Fibroblast of pulmonary artery (primary cell): ENCODE data around the gene FAXDC2.

Experiments
- DNase-seq: peaks from one replicate; pipeline ENCODE4 v3.0.0-alpha.2; 2010; ENCODE audit warnings: low read depth
- H3K4me3 ChIP-seq: replicated peaks from 2 replicates; pipeline ENCODE4 v1.5.1; 2011; ENCODE audit warnings: low read depth, mild to moderate bottlenecking, control low read depth, low read length, moderate library complexity
- TF ChIP-seq, protein P1 (sequence below): IDR thresholded peaks from 2 replicates; pipeline ENCODE4 v1.5.1; 2011; ENCODE audit warnings: mild to moderate bottlenecking, control low read depth, low read length, inconsistent platforms; ENCODE audit errors: missing control alignments

FAXDC2 gene

DNA sequence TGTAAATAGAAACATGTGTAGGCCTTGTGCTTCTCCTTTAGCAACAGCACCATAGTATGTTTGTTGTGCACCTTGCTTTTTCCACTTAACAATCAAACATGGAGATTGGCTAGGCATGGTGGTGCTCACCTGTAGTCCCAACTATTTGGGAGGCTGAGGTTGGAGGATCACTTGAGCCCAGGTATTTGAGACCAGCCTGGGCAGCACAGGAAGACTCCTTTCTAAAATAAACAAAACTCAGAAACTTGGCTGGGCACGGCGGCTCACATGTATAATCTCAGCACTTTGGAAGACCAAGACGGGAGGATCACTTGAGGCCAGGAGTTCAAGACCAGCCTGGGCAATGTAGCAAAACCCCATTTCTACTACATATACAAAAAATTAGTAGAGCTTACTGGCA lies 948 bp upstream of the FAXDC2 start:
- TF ChIP-seq, protein P1, sequence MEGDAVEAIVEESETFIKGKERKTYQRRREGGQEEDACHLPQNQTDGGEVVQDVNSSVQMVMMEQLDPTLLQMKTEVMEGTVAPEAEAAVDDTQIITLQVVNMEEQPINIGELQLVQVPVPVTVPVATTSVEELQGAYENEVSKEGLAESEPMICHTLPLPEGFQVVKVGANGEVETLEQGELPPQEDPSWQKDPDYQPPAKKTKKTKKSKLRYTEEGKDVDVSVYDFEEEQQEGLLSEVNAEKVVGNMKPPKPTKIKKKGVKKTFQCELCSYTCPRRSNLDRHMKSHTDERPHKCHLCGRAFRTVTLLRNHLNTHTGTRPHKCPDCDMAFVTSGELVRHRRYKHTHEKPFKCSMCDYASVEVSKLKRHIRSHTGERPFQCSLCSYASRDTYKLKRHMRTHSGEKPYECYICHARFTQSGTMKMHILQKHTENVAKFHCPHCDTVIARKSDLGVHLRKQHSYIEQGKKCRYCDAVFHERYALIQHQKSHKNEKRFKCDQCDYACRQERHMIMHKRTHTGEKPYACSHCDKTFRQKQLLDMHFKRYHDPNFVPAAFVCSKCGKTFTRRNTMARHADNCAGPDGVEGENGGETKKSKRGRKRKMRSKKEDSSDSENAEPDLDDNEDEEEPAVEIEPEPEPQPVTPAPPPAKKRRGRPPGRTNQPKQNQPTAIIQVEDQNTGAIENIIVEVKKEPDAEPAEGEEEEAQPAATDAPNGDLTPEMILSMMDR, result no peak
- H3K4me3 ChIP-seq, result no peak overlapping the region
- DNase-seq, result no peak

DNA sequence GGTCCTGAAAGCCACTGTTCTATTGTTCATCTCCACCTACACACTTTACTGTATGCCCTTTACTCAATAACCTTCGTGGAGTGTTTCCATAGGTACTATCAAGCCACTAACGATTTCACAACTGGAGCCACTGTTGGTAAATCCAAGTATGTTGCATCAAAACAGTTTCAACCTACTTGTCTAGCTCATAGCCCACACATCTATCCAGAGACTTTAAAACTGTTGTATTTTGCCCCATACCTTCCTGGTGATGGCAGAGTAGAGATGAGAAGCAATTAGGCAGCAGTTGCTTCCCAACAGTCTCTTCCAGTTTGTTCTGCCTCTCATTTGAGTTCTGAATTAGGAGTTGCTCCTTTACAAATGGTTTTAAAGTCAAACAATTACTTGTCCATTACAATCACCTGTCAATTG lies 607 bp downstream of the FAXDC2 start:
- TF ChIP-seq, protein P1, result no peak
- peak; percentile 89 for DNase-seq

DNA sequence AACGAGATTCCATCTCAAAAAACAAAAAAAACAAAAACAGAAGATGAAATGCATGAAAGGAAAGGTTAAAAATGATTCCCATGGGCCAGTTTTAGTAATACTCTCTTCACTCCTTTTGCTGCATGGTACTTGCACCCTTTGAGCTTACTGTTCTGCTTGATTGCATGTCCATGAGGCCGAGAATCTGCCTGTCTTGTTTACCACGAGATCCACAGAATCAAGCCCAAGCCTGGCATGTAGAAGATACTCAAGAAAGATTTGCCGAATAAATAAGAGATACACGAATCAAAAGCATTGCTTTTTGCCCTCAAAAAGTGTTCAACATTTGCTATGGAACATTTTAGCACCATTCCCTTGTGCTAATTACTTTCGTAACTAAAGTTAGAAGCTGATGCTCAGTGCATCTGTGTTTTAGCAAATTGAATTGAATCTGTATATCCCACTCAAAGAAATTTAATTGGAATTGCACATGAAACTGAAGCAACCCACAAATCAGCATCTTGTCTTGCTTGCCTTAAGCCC lies 1.1 kb downstream of the FAXDC2 start:
- TF ChIP-seq, protein P1, result no peak
- DNase-seq, result no peak
- H3K4me3 ChIP-seq, result peak overlapping the region; percentile 75

More for the DNA sequence above, 607 bp downstream of the FAXDC2 start:
- H3K4me3 ChIP-seq, result peak overlapping the region; percentile 75

DNA sequence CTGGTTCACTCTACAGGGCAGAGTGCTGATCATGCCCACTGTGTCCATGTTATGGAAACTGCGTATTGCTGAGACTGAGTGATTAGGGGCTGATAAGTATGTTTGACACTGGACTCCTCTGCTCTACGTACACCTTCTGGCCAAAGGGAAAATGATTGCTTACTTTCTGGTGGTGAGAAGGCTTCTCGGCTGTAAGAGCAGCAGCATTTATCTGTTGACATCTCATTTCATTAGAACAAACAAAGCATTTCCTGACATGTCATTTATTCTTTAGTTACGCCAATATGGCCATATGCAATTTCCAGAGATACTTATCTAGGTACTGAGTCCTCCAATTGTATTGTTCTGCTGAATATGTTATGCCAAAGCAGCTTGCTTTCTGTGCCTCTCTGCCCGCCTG lies 5.6 kb downstream of the FAXDC2 start:
- DNase-seq, result no peak
- TF ChIP-seq, protein P1, result no peak
- no peak overlapping the region for H3K4me3 ChIP-seq

DNA sequence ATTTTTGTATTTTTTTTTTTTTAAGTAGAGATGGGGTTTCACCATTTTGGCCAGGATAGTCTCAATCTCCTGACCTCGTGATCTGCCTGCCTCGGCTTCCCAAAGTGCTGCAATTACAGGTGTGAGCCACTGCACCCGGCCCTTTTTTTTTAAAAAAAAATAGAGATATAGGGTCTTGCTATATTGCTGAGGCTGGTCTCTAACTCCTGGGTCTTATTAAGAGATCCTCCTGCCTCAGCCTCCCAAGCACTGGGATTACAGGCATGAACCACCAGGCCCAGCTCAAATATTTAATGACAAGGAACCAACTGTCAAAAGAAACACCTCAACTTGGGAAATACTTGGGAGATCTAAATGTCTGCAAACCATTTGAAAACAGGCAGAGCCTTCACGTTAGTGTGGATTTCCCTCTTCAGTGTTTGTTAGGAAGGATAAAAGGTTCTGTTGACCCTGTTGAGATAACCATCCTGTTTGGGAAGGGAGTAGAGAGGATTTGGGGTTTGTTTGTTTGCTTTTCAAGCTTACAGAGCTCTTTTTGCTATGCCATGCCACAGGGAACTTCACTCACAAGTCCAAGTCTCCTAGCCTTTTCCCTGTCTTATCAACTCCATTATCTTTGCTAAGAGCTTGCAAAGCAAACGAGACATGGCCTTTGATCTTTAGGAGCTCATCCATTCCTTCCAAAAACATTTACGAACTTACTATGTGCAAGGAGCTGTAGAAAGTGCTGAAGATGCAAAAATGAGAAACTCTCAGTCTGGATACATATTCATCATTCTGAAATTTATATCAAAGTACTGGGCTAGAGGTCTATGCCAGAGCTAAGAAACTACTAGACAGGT lies 7.5 kb downstream of the FAXDC2 start:
- DNase-seq, result no peak
- TF ChIP-seq, protein P1, result no peak
- no peak overlapping the region for H3K4me3 ChIP-seq

DNA sequence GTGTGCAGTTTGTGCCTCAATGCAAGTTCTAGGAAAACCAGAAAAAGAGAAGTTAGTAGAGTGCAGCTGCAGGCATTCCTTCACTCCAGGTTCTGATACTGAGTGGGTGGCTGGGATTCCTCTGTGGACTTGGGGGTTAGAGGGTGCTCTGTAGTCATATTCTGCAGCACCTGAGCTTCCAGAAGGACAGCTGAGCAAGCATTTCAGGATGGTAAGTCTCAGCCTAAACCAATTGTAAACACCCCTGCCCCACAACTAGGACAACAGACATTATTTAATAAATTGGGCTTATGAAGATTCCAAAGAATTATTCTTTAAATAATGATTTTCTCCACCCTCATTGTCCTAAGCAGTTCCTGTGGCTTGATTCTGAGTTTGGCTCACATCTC lies 9.1 kb downstream of the FAXDC2 start:
- H3K4me3 ChIP-seq, result no peak overlapping the region
- DNase-seq, result no peak
- TF ChIP-seq, protein P1, result no peak
